Prostate gland (tissue), 2 donors: ENCODE results near the gene KCND2. TPM values are rescaled to one million over a fixed set of nuclear protein-coding genes. Genes with fewer than 3 reads are reported as not detected.
A peak's percentile ranks its signal among the peaks of the same experiment; 100 is the strongest.

Experiments used
- DNase-seq: peaks from one replicate; pipeline ENCODE4 v3.0.0-alpha.2; 2019; ENCODE audit warnings: low spot score
- H3K27ac ChIP-seq, 2 donors: fragments of 200-600 bp; sonication (generic); 2 replicates each; pipeline ENCODE4 v1.5.1; 2017 to 2019
- H3K27me3 ChIP-seq: fragments of 200-600 bp; sonication (generic); replicated peaks from 2 replicates; pipeline ENCODE4 v1.5.1; 2019; ENCODE audit not compliant: insufficient read depth
- H3K36me3 ChIP-seq, 2 donors: fragments of 200-600 bp; sonication (generic); 1 replicate in 1 of 2; 2 replicates in 1 of 2; pipeline versions ENCODE4 v1.5.1 to v1.8.1; 2017 to 2019
- H3K4me1 ChIP-seq: fragments of 200-600 bp; sonication (generic); replicated peaks from 2 replicates; pipeline ENCODE4 v1.5.1; 2019
- H3K4me3 ChIP-seq, 2 donors: fragments of 200-600 bp; sonication (generic); 2 replicates each; pipeline ENCODE4 v1.5.1; 2017 to 2019
- H3K9me3 ChIP-seq: fragments of 200-600 bp; sonication (generic); 2 replicates; pipeline ENCODE4 v1.5.1; 2017
- POLR2A ChIP-seq: fragments of 450-650 bp; IDR thresholded peaks from one replicate; pipeline ENCODE4 v1.6.1; 2016; ENCODE audit warnings: antibody characterized with exemption, mild to moderate bottlenecking
- POLR2AphosphoS5 ChIP-seq: sonication (generic); formaldehyde crosslinking; IDR thresholded peaks from one replicate; pipeline ENCODE4 v1.6.1; 2017; ENCODE audit warnings: antibody characterized with exemption
- WGBS: methylation state at CpG from one replicate; pipeline ENCODE4 v1.1.5; 2018; 5-methylcytosine and 5-hydroxymethylcytosine counted together
- intact Hi-C: fragments of 100-400 bp; cut with DNase I; formaldehyde crosslinking; loops from one replicate; pipeline ENCODE4 v1.14.2; 2022
- total RNA-seq, 2 donors: library from RNA; depleted of rRNA; stranded (reverse); fragments of >200 nt; gene quantifications; one replicate each; pipeline ENCODE4 v1.1.0, GENCODE V29; 2016
- TF ChIP-seq, protein P1 (sequence below), 4 experiments: fragments of 200-600 bp in 2 of 4; fragments of 450-650 bp in 2 of 4; sonication (generic) in 2 of 4; IDR thresholded peaks; 1 replicate in 3 of 4; 2 replicates in 1 of 4; pipeline ENCODE4 v1.5.1; 2016 to 2019; ENCODE audit warnings: antibody characterized with exemption in 4 of 4, mild to moderate bottlenecking in 2 of 4, moderate library complexity in 2 of 4

The KCND2 gene
- total RNA-seq, 2 donors from 2014 or later, result 3.0 TPM; not detected in 1

- intact Hi-C loops, result no loop called here
- no peak for DNase-seq
- no peak overlapping the region for H3K27ac ChIP-seq
- H3K9me3 ChIP-seq, result no peaks in the 10 kb centered on the region
- no peaks in the 10 kb centered on the region for H3K36me3 ChIP-seq
- TF ChIP-seq, protein P1, sequence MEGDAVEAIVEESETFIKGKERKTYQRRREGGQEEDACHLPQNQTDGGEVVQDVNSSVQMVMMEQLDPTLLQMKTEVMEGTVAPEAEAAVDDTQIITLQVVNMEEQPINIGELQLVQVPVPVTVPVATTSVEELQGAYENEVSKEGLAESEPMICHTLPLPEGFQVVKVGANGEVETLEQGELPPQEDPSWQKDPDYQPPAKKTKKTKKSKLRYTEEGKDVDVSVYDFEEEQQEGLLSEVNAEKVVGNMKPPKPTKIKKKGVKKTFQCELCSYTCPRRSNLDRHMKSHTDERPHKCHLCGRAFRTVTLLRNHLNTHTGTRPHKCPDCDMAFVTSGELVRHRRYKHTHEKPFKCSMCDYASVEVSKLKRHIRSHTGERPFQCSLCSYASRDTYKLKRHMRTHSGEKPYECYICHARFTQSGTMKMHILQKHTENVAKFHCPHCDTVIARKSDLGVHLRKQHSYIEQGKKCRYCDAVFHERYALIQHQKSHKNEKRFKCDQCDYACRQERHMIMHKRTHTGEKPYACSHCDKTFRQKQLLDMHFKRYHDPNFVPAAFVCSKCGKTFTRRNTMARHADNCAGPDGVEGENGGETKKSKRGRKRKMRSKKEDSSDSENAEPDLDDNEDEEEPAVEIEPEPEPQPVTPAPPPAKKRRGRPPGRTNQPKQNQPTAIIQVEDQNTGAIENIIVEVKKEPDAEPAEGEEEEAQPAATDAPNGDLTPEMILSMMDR (IDR thresholded peaks at IDR 0.05), result no peak
- no peak for TF ChIP-seq POLR2AphosphoS5
- TF ChIP-seq POLR2A, result no peak
- no peaks in the 10 kb centered on the region for H3K27me3 ChIP-seq
- H3K4me1 ChIP-seq, result no peaks in the 10 kb centered on the region
- 35% methylated on average over 2 of the region's 2 CpGs for WGBS
- no peak overlapping the region for H3K4me3 ChIP-seq
These were observed 59.5 kb downstream of the KCND2 start for GRCh38 chr7:120332433-120332832.

DNA sequence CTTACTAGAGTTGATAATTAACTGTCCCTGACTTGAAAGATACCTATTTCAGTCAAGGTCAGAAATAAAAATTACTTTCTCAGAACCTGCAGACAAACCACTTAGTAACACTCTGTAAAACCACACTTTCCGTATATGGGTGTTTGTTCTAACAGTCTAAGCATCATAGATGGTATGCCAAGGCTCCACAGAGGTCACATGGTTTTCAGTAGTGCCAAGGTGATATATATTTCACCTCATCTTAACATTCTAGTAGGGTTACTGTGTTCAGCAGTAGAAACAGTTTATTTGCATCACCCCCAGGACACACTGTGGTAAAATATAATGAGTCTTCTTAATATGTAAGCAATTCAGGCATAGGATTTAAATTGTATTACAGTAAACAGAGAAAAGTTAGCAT lies 61.5 kb downstream of the KCND2 start:
- no peak for DNase-seq
- Histone ChIP-seq H3K9me3 (no peaks in the 10 kb centered on the region), H3K4me3 (no peak overlapping the region), H3K27ac (no peak overlapping the region), H3K27me3 (no peaks in the 10 kb centered on the region), H3K36me3 (no peaks in the 10 kb centered on the region), H3K4me1 (no peaks in the 10 kb centered on the region)
- TF ChIP-seq POLR2AphosphoS5, result no peak
- no peak for TF ChIP-seq POLR2A
- TF ChIP-seq, protein P1 (IDR thresholded peaks at IDR 0.05), result no peak
- intact Hi-C loops, result no loop called here
- 85% methylated on average over 1 of the region's 1 CpG for WGBS

DNA sequence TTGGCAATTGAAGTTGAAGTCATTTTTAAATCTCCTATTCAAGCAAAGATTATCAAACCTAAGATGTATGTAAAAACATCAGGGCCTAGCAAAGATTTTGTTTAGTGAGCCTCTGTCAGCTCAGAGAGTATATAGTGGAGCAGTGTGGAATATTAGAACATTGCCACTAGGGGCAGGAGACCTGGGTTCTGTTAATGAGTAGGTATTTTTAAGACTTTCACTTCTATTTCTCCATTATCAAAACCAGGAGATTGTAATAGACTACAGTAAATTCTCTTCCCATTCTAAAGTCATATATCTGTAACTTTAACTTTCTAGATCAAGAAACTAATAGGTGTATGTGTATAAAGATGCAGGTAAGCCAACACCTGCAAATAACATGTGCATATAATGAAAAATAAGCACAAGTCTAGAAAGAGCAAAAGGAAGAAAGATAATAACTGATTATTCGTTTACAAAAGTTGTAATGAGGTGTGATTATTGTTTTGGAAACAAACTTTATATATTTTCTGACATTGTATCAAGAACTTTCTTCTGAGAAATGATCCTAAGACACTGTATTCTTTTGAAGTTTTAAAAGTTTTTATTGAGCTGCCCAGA lies 64.4 kb downstream of the KCND2 start:
- DNase-seq, result no peak
- H3K27me3 ChIP-seq, result no peaks in the 10 kb centered on the region
- H3K27ac ChIP-seq, result no peak overlapping the region
- no peaks in the 10 kb centered on the region for H3K36me3 ChIP-seq
- TF ChIP-seq, protein P1 (IDR thresholded peaks at IDR 0.05), result peak in 2 of 4 experiments; percentile 16 to 21
- no peak for TF ChIP-seq POLR2AphosphoS5
- no peaks in the 10 kb centered on the region for H3K9me3 ChIP-seq
- WGBS, result 60% methylated on average over 1 of the region's 1 CpG
- H3K4me1 ChIP-seq, result no peaks in the 10 kb centered on the region
- H3K4me3 ChIP-seq, result no peak overlapping the region
- intact Hi-C loops, result no loop called here

DNA sequence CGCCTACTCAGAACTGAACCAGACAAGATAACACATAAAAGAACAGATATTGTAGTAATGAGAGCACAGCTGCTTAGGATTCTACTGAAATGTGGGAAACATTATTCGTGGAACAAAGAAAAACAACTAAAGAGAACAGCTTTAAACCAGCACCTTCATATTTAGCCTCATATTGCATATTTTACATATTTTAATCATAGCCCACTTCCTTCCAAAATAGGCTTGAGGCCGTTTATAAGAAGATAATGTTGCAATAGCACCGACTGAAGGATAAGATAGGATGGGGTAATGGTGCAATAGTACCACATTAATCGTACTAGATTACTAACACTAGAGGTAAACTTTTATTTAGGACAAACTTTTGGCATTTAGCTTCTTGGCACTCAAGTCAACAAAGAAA lies 71.3 kb downstream of the KCND2 start:
- Histone ChIP-seq H3K27ac (no peak overlapping the region), H3K36me3 (no peaks in the 10 kb centered on the region), H3K27me3 (no peaks in the 10 kb centered on the region), H3K9me3 (no peaks in the 10 kb centered on the region), H3K4me3 (no peak overlapping the region), H3K4me1 (no peaks in the 10 kb centered on the region)
- DNase-seq, result no peak
- intact Hi-C loops, result no loop called here
- WGBS, result 64% methylated on average over 5 of the region's 5 CpGs
- TF ChIP-seq POLR2A, result no peak
- TF ChIP-seq, protein P1 (IDR thresholded peaks at IDR 0.05), result no peak
- TF ChIP-seq POLR2AphosphoS5, result no peak

GRCh38 chr7:120353171-120353570 lies 80.2 kb downstream of the KCND2 start:
- intact Hi-C loops, result no loop called here
- no peak overlapping the region for H3K27ac ChIP-seq
- H3K4me1 ChIP-seq, result no peaks in the 10 kb centered on the region
- 98% methylated on average over 3 of the region's 3 CpGs for WGBS
- no peaks in the 10 kb centered on the region for H3K36me3 ChIP-seq
- H3K27me3 ChIP-seq, result no peaks in the 10 kb centered on the region
- H3K9me3 ChIP-seq, result no peaks in the 10 kb centered on the region
- no peak overlapping the region for H3K4me3 ChIP-seq
- TF ChIP-seq POLR2A (no peak), POLR2AphosphoS5 (no peak)
- TF ChIP-seq, protein P1 (IDR thresholded peaks at IDR 0.05), result no peak
- no peak for DNase-seq
